ENCODE measurements around the gene GUK1.

GUK1 gene

GRCh38 chr1:228156941-228157728, 17.1 kb downstream of the GUK1 start:
- no peaks in the 10 kb centered on the region for H3K27me3 ChIP-seq (ENCODE audit: insufficient read depth, low read length, poor library complexity, severe bottlenecking)
- no peak overlapping the region for H3K4me3 ChIP-seq (ENCODE audit: low read length, poor library complexity, severe bottlenecking)
- no peak overlapping the region for H2AFZ ChIP-seq (ENCODE audit: low read length)
- H3K9ac ChIP-seq (ENCODE audit: low read depth, low read length, poor library complexity, severe bottlenecking): no peak overlapping the region
- H4K20me1 ChIP-seq (ENCODE audit: insufficient read depth, low read length, poor library complexity, severe bottlenecking): no peaks in the 10 kb centered on the region
- TF ChIP-seq EZH2phosphoT487 (IDR thresholded peaks at IDR 0.05; ENCODE audit: borderline replicate concordance): no peak
- TF ChIP-seq, protein P1, sequence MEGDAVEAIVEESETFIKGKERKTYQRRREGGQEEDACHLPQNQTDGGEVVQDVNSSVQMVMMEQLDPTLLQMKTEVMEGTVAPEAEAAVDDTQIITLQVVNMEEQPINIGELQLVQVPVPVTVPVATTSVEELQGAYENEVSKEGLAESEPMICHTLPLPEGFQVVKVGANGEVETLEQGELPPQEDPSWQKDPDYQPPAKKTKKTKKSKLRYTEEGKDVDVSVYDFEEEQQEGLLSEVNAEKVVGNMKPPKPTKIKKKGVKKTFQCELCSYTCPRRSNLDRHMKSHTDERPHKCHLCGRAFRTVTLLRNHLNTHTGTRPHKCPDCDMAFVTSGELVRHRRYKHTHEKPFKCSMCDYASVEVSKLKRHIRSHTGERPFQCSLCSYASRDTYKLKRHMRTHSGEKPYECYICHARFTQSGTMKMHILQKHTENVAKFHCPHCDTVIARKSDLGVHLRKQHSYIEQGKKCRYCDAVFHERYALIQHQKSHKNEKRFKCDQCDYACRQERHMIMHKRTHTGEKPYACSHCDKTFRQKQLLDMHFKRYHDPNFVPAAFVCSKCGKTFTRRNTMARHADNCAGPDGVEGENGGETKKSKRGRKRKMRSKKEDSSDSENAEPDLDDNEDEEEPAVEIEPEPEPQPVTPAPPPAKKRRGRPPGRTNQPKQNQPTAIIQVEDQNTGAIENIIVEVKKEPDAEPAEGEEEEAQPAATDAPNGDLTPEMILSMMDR (conservative IDR thresholded peaks at IDR 0.05; ENCODE audit: low read length): no peak
- no peaks in the 10 kb centered on the region for H3F3A ChIP-seq (ENCODE audit: low read depth)
- no peaks in the 10 kb centered on the region for H3K36me3 ChIP-seq (ENCODE audit: insufficient read depth, low read length)
- H3K9me2 ChIP-seq (replicated peaks; ENCODE audit: low read depth, low read length): no peaks in the 10 kb centered on the region
- no peaks in the 10 kb centered on the region for H3K4me1 ChIP-seq (ENCODE audit: insufficient read depth, low read length, poor library complexity, severe bottlenecking)
- H3K9me3 ChIP-seq (ENCODE audit: insufficient read depth, low read depth, low read length): no peaks in the 10 kb centered on the region
- no peaks in the 10 kb centered on the region for H3K79me2 ChIP-seq (ENCODE audit: insufficient read depth, low read length)
- H3K4me2 ChIP-seq (ENCODE audit: low read depth, low read length, poor library complexity, severe bottlenecking): no peak overlapping the region

GRCh38 chr1:228157729-228158126, 17.6 kb downstream of the GUK1 start:
- TF ChIP-seq, protein P1 (conservative IDR thresholded peaks at IDR 0.05; ENCODE audit: low read length): no peak
- no peak for TF ChIP-seq EZH2phosphoT487 (IDR thresholded peaks at IDR 0.05; ENCODE audit: borderline replicate concordance)
- Histone ChIP-seq H3K9ac (ENCODE audit: low read depth, low read length, poor library complexity, severe bottlenecking) (no peak overlapping the region), H3K9me3 (ENCODE audit: insufficient read depth, low read depth, low read length) (no peaks in the 10 kb centered on the region), H3K4me2 (ENCODE audit: low read depth, low read length, poor library complexity, severe bottlenecking) (no peak overlapping the region), H2AFZ (ENCODE audit: low read length) (no peak overlapping the region), H3F3A (ENCODE audit: low read depth) (no peaks in the 10 kb centered on the region), H3K79me2 (ENCODE audit: insufficient read depth, low read length) (no peaks in the 10 kb centered on the region), H3K27me3 (ENCODE audit: insufficient read depth, low read length, poor library complexity, severe bottlenecking) (no peaks in the 10 kb centered on the region), H3K36me3 (ENCODE audit: insufficient read depth, low read length) (no peaks in the 10 kb centered on the region), H3K9me2 (replicated peaks; ENCODE audit: low read depth, low read length) (no peaks in the 10 kb centered on the region), H4K20me1 (ENCODE audit: insufficient read depth, low read length, poor library complexity, severe bottlenecking) (no peaks in the 10 kb centered on the region), H3K4me3 (ENCODE audit: low read length, poor library complexity, severe bottlenecking) (no peak overlapping the region), H3K4me1 (ENCODE audit: insufficient read depth, low read length, poor library complexity, severe bottlenecking) (peaks cover 4% of the 10 kb centered on the region)

DNA sequence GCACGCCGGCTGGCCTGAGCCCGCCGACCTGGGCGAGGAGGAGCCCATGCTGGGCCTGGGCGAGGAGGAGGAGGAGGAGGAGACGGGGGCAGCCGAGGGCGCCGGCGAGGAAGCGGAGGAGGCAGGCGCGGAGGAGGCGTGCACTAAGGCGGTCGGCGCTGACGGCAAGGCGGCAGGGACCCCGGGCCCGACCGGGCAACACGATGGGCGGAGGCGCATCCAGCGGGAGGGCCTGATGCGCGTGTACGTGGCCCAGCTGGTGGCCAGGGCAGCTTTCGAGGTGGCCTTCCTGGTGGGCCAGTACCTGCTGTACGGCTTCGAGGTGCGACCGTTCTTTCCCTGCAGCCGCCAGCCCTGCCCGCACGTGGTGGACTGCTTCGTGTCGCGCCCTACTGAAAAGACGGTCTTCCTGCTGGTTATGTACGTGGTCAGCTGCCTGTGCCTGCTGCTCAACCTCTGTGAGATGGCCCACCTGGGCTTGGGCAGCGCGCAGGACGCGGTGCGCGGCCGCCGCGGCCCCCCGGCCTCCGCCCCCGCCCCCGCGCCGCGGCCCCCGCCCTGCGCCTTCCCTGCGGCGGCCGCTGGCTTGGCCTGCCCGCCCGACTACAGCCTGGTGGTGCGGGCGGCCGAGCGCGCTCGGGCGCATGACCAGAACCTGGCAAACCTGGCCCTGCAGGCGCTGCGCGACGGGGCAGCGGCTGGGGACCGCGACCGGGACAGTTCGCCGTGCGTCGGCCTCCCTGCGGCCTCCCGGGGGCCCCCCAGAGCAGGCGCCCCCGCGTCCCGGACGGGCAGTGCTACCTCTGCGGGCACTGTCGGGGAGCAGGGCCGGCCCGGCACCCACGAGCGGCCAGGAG, 18.3 kb downstream of the GUK1 start:
- Histone ChIP-seq H4K20me1 (ENCODE audit: insufficient read depth, low read length, poor library complexity, severe bottlenecking) (no peaks in the 10 kb centered on the region), H3K4me3 (ENCODE audit: low read length, poor library complexity, severe bottlenecking) (no peak overlapping the region), H2AFZ (ENCODE audit: low read length) (no peak overlapping the region), H3K27me3 (ENCODE audit: insufficient read depth, low read length, poor library complexity, severe bottlenecking) (no peaks in the 10 kb centered on the region), H3K36me3 (ENCODE audit: insufficient read depth, low read length) (no peaks in the 10 kb centered on the region), H3K4me1 (ENCODE audit: insufficient read depth, low read length, poor library complexity, severe bottlenecking) (peaks cover 5% of the 10 kb centered on the region), H3K9ac (ENCODE audit: low read depth, low read length, poor library complexity, severe bottlenecking) (no peak overlapping the region), H3K9me3 (ENCODE audit: insufficient read depth, low read depth, low read length) (no peaks in the 10 kb centered on the region), H3K4me2 (ENCODE audit: low read depth, low read length, poor library complexity, severe bottlenecking) (no peak overlapping the region), H3K9me2 (replicated peaks; ENCODE audit: low read depth, low read length) (no peaks in the 10 kb centered on the region), H3K79me2 (ENCODE audit: insufficient read depth, low read length) (no peaks in the 10 kb centered on the region), H3F3A (ENCODE audit: low read depth) (no peaks in the 10 kb centered on the region)
- TF ChIP-seq EZH2phosphoT487 (IDR thresholded peaks at IDR 0.05; ENCODE audit: borderline replicate concordance): no peak
- TF ChIP-seq, protein P1 (conservative IDR thresholded peaks at IDR 0.05; ENCODE audit: low read length): no peak

Data from Loucy (cell line).